Ectodermal cell (in vitro differentiated cells): ENCODE measurements around the gene PTPN3.

Source experiments
- H3K27ac ChIP-seq: 2 replicates; pipeline ENCODE4 v1.7.0; 2013; ENCODE audit warnings: mild to moderate bottlenecking, low read depth, low read length; ENCODE audit not compliant: insufficient read depth, poor library complexity, severe bottlenecking
- H3K27me3 ChIP-seq: 2 replicates; pipeline ENCODE4 v1.7.0; 2013; ENCODE audit warnings: mild to moderate bottlenecking, low read length; ENCODE audit not compliant: insufficient read depth, control insufficient read depth, poor library complexity, severe bottlenecking
- H3K36me3 ChIP-seq: one replicate; pipeline ENCODE4 v1.7.0; 2013; ENCODE audit warnings: low read length; ENCODE audit not compliant: control insufficient read depth, insufficient read depth
- H3K4me1 ChIP-seq: one replicate; pipeline ENCODE4 v1.7.0; 2013; ENCODE audit warnings: low read length; ENCODE audit not compliant: control insufficient read depth, insufficient read depth
- H3K4me3 ChIP-seq: 2 replicates; pipeline ENCODE4 v1.7.0; 2013; ENCODE audit warnings: low read depth, low read length, control low read depth; ENCODE audit not compliant: insufficient read depth
- H3K9me3 ChIP-seq: 2 replicates; pipeline ENCODE4 v1.7.0; 2013; ENCODE audit warnings: mild to moderate bottlenecking, low read length, moderate library complexity; ENCODE audit not compliant: control insufficient read depth
- WGBS, 2 experiments: methylation state at CpG; one replicate each; pipeline ENCODE4 v1.1.7; 2013; ENCODE audit warnings: missing lambda C conversion rate in 2 of 2; 5-methylcytosine and 5-hydroxymethylcytosine counted together

The PTPN3 gene

DNA sequence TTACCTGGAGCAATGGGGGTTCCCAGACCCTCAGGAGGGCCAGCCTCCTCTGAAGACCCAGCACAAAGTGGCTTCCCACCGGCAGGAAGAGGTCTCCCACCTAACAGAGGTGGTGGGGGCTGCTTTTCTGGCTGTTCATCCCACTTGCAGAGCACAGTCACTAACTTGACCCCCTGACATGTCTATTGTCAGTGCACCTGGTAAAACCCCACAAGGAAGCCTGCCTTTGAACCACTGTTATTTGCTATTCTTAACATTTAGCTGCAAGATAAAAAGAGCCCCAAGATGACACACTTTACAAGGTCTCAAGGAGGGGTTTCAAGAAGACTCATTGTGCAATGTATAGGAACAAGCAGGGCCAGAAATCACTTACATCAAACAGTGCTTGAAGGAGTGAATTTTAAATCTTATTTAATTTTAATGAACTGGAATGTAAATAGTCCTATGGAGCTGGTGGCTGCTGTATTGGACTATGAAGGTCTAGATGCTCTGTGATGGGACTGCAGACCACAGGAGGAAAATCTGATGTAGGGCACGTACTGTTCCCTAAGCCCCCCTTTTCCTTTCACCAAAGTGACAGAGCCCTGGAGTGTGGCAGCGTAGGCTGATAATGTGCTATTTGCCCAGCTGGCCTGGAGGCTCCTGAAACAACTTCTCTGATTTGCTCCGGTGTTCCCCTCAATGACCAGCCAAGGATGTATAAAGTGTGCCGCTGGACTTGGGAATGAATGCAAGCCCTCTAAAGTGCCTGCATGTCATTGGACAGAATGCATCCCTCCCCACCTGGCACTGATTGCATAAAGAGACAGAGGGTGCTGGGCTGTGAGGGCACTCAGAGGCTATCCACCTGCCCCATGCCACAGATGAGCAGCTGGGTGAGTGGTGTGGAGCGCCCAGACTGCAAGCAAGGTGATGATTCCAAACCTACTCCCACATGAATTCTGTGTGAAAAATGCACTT is 80.2 kb downstream of the PTPN3 start:
- 90 to 92% methylated on average over 6 of the region's 6 CpGs for WGBS, 2 experiments
- peaks cover 26% of the 10 kb centered on the region for H3K4me1 ChIP-seq
- H3K4me3 ChIP-seq: no peak overlapping the region
- no peaks in the 10 kb centered on the region for H3K27me3 ChIP-seq
- no peaks in the 10 kb centered on the region for H3K36me3 ChIP-seq
- no peaks in the 10 kb centered on the region for H3K9me3 ChIP-seq
- H3K27ac ChIP-seq: no peak overlapping the region

DNA sequence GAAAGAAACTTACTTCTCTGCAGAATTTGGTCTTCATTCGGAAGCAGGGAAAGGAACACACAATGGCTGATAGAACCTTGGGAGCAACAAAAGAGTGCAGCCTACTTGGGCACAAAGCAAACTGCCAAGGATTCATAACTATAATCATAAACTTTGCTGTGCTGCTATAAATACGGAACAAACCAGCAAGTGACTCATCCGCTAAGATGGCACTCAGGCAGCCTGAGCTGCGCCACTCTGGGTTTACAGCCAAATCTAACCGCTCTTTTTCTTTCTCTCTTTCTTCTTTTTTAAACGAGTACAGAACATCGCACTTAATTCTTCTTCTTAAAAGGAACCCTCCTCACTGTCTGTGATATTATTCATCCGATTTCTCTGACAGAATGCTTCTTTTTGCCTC is 81.1 kb downstream of the PTPN3 start:
- H3K4me3 ChIP-seq: no peak overlapping the region
- no peak overlapping the region for H3K27ac ChIP-seq
- 94 to 97% methylated on average over 8 of the region's 8 CpGs for WGBS, 2 experiments
- H3K36me3 ChIP-seq: no peaks in the 10 kb centered on the region
- H3K27me3 ChIP-seq: no peaks in the 10 kb centered on the region
- H3K9me3 ChIP-seq: no peaks in the 10 kb centered on the region
- peaks cover 26% of the 10 kb centered on the region for H3K4me1 ChIP-seq

DNA sequence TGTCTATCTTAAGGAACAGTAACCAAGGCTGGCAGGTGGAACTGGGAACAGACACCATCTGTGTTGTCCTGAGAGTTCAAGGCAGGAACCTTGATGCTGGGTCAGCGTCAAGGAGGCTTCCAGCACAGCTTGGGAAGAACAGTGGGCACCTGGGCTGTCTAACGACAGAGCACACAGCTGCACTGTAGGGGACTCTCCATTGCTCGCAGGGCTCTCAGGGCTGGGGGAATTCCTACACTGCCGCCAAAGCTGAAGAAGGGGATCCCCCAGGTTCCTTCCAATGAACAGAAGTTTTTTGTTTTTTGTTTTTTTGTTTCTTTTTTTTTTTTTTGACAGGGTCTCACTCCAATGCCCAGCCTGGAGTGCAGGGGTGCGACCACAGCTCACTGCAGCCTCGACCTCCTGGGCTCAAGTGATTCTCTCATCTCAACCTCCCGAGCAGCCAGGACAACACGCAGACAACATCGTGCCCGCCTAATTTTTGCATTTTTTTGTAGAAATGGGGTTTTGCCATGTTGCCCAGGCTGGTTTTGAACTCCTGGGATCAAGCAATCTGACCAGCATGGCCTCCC is 81.9 kb downstream of the PTPN3 start:
- Histone ChIP-seq H3K9me3 (no peaks in the 10 kb centered on the region), H3K4me3 (no peak overlapping the region), H3K27me3 (no peaks in the 10 kb centered on the region), H3K4me1 (peaks cover 26% of the 10 kb centered on the region), H3K36me3 (no peaks in the 10 kb centered on the region), H3K27ac (no peak overlapping the region)
- 88 to 93% methylated on average over 10 of the region's 10 CpGs for WGBS, 2 experiments

DNA sequence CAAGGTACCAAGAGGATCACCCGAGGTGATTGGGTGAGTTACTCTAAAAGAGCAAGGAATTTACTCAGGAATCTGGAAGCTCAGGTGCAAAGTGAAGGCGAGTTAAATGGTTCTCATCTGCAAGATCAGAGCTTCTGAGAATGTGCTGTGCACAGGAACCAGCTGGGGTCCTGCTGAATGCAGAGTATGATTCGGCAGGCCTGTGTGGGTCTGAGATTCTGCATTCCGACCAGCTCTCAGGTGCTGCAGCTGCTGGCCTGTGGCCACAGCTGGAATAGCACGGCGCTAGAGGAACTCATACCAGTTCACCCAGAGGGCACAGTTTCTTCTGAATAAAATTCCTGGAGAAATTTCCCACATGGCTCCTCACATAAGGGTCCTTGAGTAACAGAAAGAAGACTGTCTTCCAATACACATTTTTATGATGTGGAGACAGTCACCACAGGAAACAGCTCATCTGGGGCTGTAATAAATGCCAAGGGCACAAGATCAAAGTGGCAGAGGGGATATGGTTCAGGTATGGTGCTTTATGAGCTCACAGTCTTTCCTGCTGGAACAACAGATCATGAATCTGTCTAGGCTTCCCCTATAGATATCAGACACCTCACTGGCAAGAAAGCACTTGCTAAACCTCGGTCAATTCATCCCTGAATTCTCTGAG is 83.9 kb downstream of the PTPN3 start:
- Histone ChIP-seq H3K4me3 (no peak overlapping the region), H3K4me1 (peaks cover 24% of the 10 kb centered on the region), H3K9me3 (no peaks in the 10 kb centered on the region), H3K27ac (no peak overlapping the region), H3K27me3 (no peaks in the 10 kb centered on the region), H3K36me3 (no peaks in the 10 kb centered on the region)
- 83 to 84% methylated on average over 7 of the region's 7 CpGs for WGBS, 2 experiments

DNA sequence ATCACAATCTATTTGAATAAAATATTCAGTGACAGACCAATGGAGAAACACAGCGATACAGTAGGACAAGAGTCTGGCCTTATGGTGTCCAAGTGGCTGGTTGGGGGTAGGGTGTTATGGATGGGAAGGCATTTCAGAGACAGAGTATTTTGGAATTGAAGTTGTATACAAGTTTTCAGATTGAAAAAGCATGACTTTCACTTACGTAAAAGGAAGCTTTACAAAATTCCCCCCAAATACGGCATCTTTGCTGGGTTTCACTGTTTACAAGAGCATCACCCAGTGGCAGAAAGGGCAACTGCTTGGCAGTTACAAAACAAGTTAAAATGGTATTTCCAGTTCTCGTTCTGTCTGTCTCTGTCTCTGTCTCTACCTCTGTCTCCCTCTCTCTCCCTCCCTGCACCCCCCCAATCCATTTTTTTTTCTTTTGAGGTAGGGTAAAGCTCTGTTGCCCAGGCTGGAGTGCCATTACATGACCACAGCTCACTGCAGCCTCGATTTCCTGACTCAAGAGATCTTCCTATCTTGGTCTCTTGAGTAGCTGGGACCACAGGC is 86.2 kb downstream of the PTPN3 start:
- Histone ChIP-seq H3K4me3 (no peak overlapping the region), H3K27ac (no peak overlapping the region), H3K36me3 (no peaks in the 10 kb centered on the region), H3K27me3 (no peaks in the 10 kb centered on the region), H3K9me3 (no peaks in the 10 kb centered on the region), H3K4me1 (peaks cover under 1% of the 10 kb centered on the region)
- WGBS, 2 experiments: 72 to 73% methylated on average over 5 of the region's 5 CpGs

DNA sequence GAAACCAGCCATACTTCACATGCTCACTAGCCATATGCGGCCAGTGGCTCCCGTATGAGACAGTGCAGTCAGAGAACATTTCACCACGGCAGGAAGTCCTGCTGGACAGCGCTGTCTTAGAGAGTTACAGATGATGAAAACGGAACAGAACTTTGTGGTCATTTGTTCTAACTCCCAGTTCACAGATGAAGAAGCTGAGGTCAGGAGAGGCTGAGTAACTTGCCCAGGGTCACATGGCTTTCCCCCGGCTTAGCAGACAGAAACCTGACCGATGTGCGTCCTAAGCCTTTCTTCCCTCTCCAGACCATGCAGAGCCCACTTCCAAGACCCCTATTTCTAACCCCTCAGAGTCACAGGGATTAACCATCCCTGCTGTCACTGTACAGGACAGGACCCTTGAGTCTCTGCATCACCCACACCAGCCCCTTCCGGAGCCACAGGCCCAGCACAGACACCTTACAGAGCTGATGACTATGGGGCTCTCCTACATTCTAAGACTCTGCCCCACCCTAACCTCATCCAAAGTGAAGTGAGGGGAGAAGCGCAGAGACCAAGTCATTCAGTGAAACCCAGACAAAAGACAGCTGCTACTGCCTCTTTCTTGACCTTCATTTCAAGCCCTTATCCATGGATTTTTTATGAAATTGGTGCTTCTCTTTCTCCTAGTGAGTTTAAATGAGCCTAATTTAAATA is 86.9 kb downstream of the PTPN3 start:
- 93 to 96% methylated on average over 10 of the region's 10 CpGs for WGBS, 2 experiments
- no peak overlapping the region for H3K4me3 ChIP-seq
- no peak overlapping the region for H3K27ac ChIP-seq
- no peaks in the 10 kb centered on the region for H3K4me1 ChIP-seq
- H3K36me3 ChIP-seq: no peaks in the 10 kb centered on the region
- H3K9me3 ChIP-seq: no peaks in the 10 kb centered on the region
- no peaks in the 10 kb centered on the region for H3K27me3 ChIP-seq

DNA sequence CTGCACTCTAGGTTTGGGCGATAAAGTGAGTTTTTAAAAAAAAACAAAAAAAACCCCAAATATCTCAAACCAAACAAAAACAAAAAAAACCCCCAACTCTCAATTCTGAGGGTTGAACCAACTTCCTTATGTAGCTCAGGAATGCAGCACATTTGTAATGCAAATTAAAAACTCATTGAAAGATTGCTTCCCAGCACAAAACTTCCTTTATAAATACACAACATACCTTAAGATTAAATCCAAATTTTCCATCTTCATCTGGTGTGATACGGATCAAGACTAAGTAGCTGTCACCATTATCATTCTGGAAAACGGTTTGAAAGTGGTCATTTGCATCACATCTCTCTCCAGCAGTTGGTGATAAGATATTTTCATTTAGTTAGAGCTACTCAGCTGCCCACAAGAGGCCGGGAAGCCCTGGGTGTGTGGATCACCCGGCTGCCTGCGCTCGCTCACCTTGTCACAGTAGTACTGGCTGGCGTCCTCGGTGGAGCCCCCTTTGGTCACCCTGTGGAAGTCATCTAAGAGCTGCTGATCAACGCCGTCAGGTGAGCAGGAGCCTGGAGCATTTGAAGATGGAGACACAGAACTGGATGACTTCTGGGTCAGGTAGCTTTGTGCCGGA is 88.2 kb downstream of the PTPN3 start:
- Histone ChIP-seq H3K27ac (no peak overlapping the region), H3K4me1 (no peaks in the 10 kb centered on the region), H3K4me3 (no peak overlapping the region), H3K9me3 (no peaks in the 10 kb centered on the region), H3K36me3 (no peaks in the 10 kb centered on the region), H3K27me3 (no peaks in the 10 kb centered on the region)
- 39% methylated on average over 12 of the region's 12 CpGs for WGBS, 2 experiments

DNA sequence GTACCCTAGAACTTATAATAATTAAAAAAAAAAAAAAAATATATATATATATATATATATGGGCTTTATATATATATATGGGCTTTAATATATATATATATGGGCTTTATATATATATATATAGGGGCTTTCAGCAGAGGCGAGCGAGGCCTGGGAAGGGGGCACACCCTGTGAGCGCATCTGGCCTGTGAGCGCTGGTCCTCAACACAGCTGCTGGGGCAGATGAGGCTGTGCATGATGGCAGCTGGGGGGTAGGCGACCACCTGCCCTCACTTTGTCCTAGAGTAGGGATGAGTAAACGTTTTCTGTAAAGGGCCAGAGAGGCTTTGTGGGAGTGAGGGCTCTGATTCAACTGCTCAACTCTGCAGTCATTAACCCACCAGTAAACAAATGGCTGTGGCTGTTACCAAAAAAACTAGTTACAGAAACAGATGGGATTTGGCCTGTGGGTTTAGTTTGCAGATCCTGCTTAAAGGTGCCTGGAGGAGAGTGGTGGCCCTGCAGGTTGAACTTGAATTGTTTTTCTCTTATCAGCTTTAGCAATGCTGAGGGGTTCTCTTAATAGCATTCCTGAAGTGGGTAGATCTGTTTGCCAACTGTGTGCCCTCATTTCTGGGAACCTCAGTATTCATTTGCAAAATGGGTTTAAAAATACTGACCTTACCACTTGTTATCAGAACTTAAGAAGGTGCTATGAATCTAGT is 89.2 kb downstream of the PTPN3 start:
- Histone ChIP-seq H3K9me3 (no peaks in the 10 kb centered on the region), H3K4me1 (no peaks in the 10 kb centered on the region), H3K27ac (no peak overlapping the region), H3K36me3 (no peaks in the 10 kb centered on the region), H3K4me3 (no peak overlapping the region), H3K27me3 (no peaks in the 10 kb centered on the region)
- WGBS, 2 experiments: 62 to 63% methylated on average over 6 of the region's 6 CpGs

DNA sequence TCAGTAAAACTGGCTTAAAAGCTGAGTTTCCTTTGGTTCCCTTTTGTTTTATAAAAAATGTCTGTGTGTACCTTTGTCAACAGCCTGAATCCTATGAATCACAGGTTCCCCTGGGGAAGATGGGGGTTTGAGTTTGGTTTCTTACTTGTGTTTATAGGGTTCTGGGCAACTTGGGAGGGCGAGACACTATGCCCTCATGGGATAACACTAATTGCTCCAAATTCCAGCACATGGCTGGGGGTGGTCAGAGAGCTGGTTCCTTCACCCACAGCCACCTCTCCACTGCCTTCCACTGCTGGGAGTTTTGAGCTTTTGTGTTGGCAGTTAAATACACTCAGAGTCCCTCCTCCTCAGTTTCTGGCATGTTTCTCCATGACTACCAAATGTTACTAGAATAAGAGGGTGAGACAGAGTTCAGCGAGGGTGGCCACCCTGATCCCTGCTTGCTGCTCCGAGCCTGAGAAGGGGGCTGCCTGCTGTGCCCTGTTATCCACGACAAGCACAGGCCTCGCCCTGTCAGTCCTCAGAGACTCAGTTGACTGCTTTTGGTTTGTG is 94.3 kb downstream of the PTPN3 start:
- Histone ChIP-seq H3K36me3 (no peaks in the 10 kb centered on the region), H3K4me1 (no peaks in the 10 kb centered on the region), H3K9me3 (no peaks in the 10 kb centered on the region), H3K27me3 (no peaks in the 10 kb centered on the region), H3K4me3 (no peak overlapping the region), H3K27ac (no peak overlapping the region)
- 64 to 71% methylated on average over 5 of the region's 5 CpGs for WGBS, 2 experiments
